NCI-H146 (cell line): ENCODE results near the gene DCDC2.
A peak's percentile ranks its signal among the peaks of the same experiment; 100 is the strongest.
"Not testable (repeated sequence)": the region's sequence is repeated elsewhere in the genome, so short reads cannot be mapped to it uniquely, and the experiment has no call there.

Experiments used
- DNase-seq: peaks from one replicate; lab custom pipeline; 2025; lab: John Stamatoyannopoulos, UW

Gene DCDC2

GRCh38 chr6:24324617-24325016 is 33.2 kb downstream of the DCDC2 start:
- DNase-seq, result no peak

GRCh38 chr6:24323632-24324337 is 34.1 kb downstream of the DCDC2 start:
- no peak for DNase-seq

- DNase-seq, result no peak
Observed at GRCh38 chr6:24322924-24323323, 34.9 kb downstream of the DCDC2 start.

- not testable (repeated sequence) for DNase-seq
Observed at GRCh38 chr6:24322446-24322845, 35.4 kb downstream of the DCDC2 start.

GRCh38 chr6:24321538-24322162 is 36.2 kb downstream of the DCDC2 start:
- no peak for DNase-seq

GRCh38 chr6:24313251-24314141 is 44.4 kb downstream of the DCDC2 start:
- no peak for DNase-seq

- not testable (repeated sequence) for DNase-seq
Observed at GRCh38 chr6:24311775-24312174, 46.1 kb downstream of the DCDC2 start.

GRCh38 chr6:24307881-24308280 is 50.0 kb downstream of the DCDC2 start:
- DNase-seq, result no peak

- DNase-seq, result no peak
Observed at GRCh38 chr6:24306936-24307335, 50.9 kb downstream of the DCDC2 start.

GRCh38 chr6:24306038-24306437 is 51.8 kb downstream of the DCDC2 start:
- DNase-seq, result no peak

- no peak for DNase-seq
Observed at GRCh38 chr6:24296944-24297343, 60.9 kb downstream of the DCDC2 start.

GRCh38 chr6:24293852-24294251 is 64.0 kb downstream of the DCDC2 start:
- DNase-seq, result not testable (repeated sequence)

- no peak for DNase-seq
Observed at GRCh38 chr6:24287239-24287638, 70.6 kb downstream of the DCDC2 start.

GRCh38 chr6:24284006-24284405 is 73.9 kb downstream of the DCDC2 start:
- DNase-seq, result no peak

- peak; percentile 92 for DNase-seq
Observed at GRCh38 chr6:24283043-24283985, 74.5 kb downstream of the DCDC2 start.

- peak; percentile 34 for DNase-seq
Observed at GRCh38 chr6:24274441-24275083, 83.3 kb downstream of the DCDC2 start.

GRCh38 chr6:24273096-24273870 is 84.6 kb downstream of the DCDC2 start:
- DNase-seq, result no peak

GRCh38 chr6:24272553-24272952 is 85.3 kb downstream of the DCDC2 start:
- DNase-seq, result no peak

GRCh38 chr6:24272148-24272547 is 85.7 kb downstream of the DCDC2 start:
- DNase-seq, result no peak

GRCh38 chr6:24270011-24270410 is 87.8 kb downstream of the DCDC2 start:
- no peak for DNase-seq
